Mesodermal cell (in vitro differentiated cells): ENCODE data around the gene ERMN.
"Not testable (repeated sequence)": the region's sequence is repeated elsewhere in the genome, so short reads cannot be mapped to it uniquely, and the experiment has no call there.

Source experiments
- H3K27ac ChIP-seq: 2 replicates; pipeline ENCODE4 v1.7.0; 2013; ENCODE audit warnings: mild to moderate bottlenecking, low read depth, low read length, moderate library complexity; ENCODE audit not compliant: severe bottlenecking
- H3K36me3 ChIP-seq: 2 replicates; pipeline ENCODE4 v1.7.1; 2013; ENCODE audit warnings: mild to moderate bottlenecking, low read length, moderate library complexity; ENCODE audit not compliant: control insufficient read depth, insufficient read depth
- H3K4me1 ChIP-seq: one replicate; pipeline ENCODE4 v1.7.1; 2013; ENCODE audit warnings: mild to moderate bottlenecking, low read length; ENCODE audit not compliant: insufficient read depth, control insufficient read depth, poor library complexity, severe bottlenecking
- H3K4me3 ChIP-seq: 2 replicates; pipeline ENCODE4 v1.7.0; 2013; ENCODE audit warnings: low read length, control low read depth, mild to moderate bottlenecking; ENCODE audit not compliant: insufficient read depth, poor library complexity, severe bottlenecking; ENCODE audit errors: extremely low read depth
- H3K9me3 ChIP-seq: 2 replicates; pipeline ENCODE4 v1.7.1; 2013; ENCODE audit warnings: mild to moderate bottlenecking, low read length, moderate library complexity; ENCODE audit not compliant: control insufficient read depth
- WGBS, 2 experiments: methylation state at CpG; one replicate each; pipeline ENCODE4 v1.1.5; 2013; ENCODE audit warnings: missing lambda C conversion rate in 2 of 2; ENCODE audit not compliant: insufficient coverage in 2 of 2; 5-methylcytosine and 5-hydroxymethylcytosine counted together

Gene ERMN

GRCh38 chr2:157291018-157291417, 34.6 kb downstream of the ERMN start:
- H3K4me1 ChIP-seq: no peaks in the 10 kb centered on the region
- no CpG with 5 or more reads among the region's 1 CpG for WGBS, 2 experiments
- H3K9me3 ChIP-seq: no peaks in the 10 kb centered on the region
- no peak overlapping the region for H3K27ac ChIP-seq
- no peaks in the 10 kb centered on the region for H3K36me3 ChIP-seq
- H3K4me3 ChIP-seq: no peak overlapping the region

- Histone ChIP-seq H3K4me3 (no peak overlapping the region), H3K27ac (no peak overlapping the region), H3K36me3 (no peaks in the 10 kb centered on the region), H3K4me1 (no peaks in the 10 kb centered on the region), H3K9me3 (no peaks in the 10 kb centered on the region)
- WGBS, 2 experiments: 88 to 90% methylated on average over 1 to 2 of the region's 2 CpGs
Observed at GRCh38 chr2:157290525-157290924, 35.1 kb downstream of the ERMN start.

- no peaks in the 10 kb centered on the region for H3K9me3 ChIP-seq
- no peaks in the 10 kb centered on the region for H3K36me3 ChIP-seq
- H3K27ac ChIP-seq: no peak overlapping the region
- H3K4me3 ChIP-seq: no peak overlapping the region
- no peaks in the 10 kb centered on the region for H3K4me1 ChIP-seq
- no CpG with 5 or more reads among the region's 1 CpG for WGBS, 2 experiments
Observed at GRCh38 chr2:157287160-157287559, 38.5 kb downstream of the ERMN start.

GRCh38 chr2:157283468-157283867, 42.2 kb downstream of the ERMN start:
- Histone ChIP-seq H3K27ac (no peak overlapping the region), H3K9me3 (no peaks in the 10 kb centered on the region), H3K4me1 (no peaks in the 10 kb centered on the region), H3K4me3 (no peak overlapping the region), H3K36me3 (no peaks in the 10 kb centered on the region)
- WGBS, 2 experiments: no CpG with 5 or more reads among the region's 2 CpGs

GRCh38 chr2:157281316-157281715, 44.3 kb downstream of the ERMN start:
- WGBS, 2 experiments: 92 to 100% methylated on average over 1 to 4 of the region's 6 CpGs
- H3K4me1 ChIP-seq: no peaks in the 10 kb centered on the region
- no peak overlapping the region for H3K27ac ChIP-seq
- H3K4me3 ChIP-seq: no peak overlapping the region
- no peaks in the 10 kb centered on the region for H3K36me3 ChIP-seq
- no peaks in the 10 kb centered on the region for H3K9me3 ChIP-seq

GRCh38 chr2:157279311-157279710, 46.3 kb downstream of the ERMN start:
- H3K36me3 ChIP-seq, H3K4me3 ChIP-seq, H3K9me3 ChIP-seq, H3K4me1 ChIP-seq, H3K27ac ChIP-seq: not testable (repeated sequence)
- WGBS, 2 experiments: 86 to 90% methylated on average over 7 of the region's 7 CpGs

- Histone ChIP-seq H3K4me1 (no peaks in the 10 kb centered on the region), H3K27ac (no peak overlapping the region), H3K4me3 (no peak overlapping the region), H3K9me3 (no peaks in the 10 kb centered on the region), H3K36me3 (no peaks in the 10 kb centered on the region)
- WGBS, 2 experiments: 92 to 100% methylated on average over 1 of the region's 1 CpG
Observed at GRCh38 chr2:157271590-157272203, 53.9 kb downstream of the ERMN start.

- no peaks in the 10 kb centered on the region for H3K4me1 ChIP-seq
Observed at GRCh38 chr2:157269922-157270321, 55.7 kb downstream of the ERMN start.

GRCh38 chr2:157269060-157269459, 56.6 kb downstream of the ERMN start:
- Histone ChIP-seq H3K4me1 (no peaks in the 10 kb centered on the region), H3K36me3 (no peaks in the 10 kb centered on the region), H3K9me3 (no peaks in the 10 kb centered on the region), H3K4me3 (no peak overlapping the region), H3K27ac (no peak overlapping the region)
- 82% methylated on average over 2 of the region's 2 CpGs; no CpG with 5 or more reads in 1 of the 2 experiments for WGBS, 2 experiments

More at GRCh38 chr2:157269922-157270321, 55.7 kb downstream of the ERMN start:
- no peak overlapping the region for H3K4me3 ChIP-seq
- H3K27ac ChIP-seq: no peak overlapping the region
- no peaks in the 10 kb centered on the region for H3K36me3 ChIP-seq
- 77 to 89% methylated on average over 2 of the region's 2 CpGs for WGBS, 2 experiments
- no peaks in the 10 kb centered on the region for H3K9me3 ChIP-seq
